Neural cell (in vitro differentiated cells): ENCODE data around the gene IL2RG. TPM values are rescaled to one million over a fixed set of nuclear protein-coding genes. Genes with fewer than 3 reads are reported as not detected.
A peak's percentile ranks its signal among the peaks of the same experiment; 100 is the strongest.

Experiments used
- H2AFZ ChIP-seq: fragments of 200-600, 300-800 bp; sonication (generic), shearing (Covaris generic); 2 replicates; pipeline ENCODE4 v1.6.0; 2014; ENCODE audit warnings: low read depth, mild to moderate bottlenecking, antibody characterized with exemption, low read length, moderate library complexity
- H3F3A ChIP-seq: fragments of 200-600 bp; shearing (Covaris generic); 2 replicates; pipeline ENCODE4 v1.6.1; 2016; ENCODE audit warnings: mild to moderate bottlenecking, moderate library complexity, mixed read lengths, antibody characterized with exemption, low read length; ENCODE audit not compliant: insufficient read depth, poor library complexity, severe bottlenecking
- H3K27ac ChIP-seq: fragments of 200-600, 300-800 bp; sonication (generic), shearing (Covaris generic); 2 replicates; pipeline ENCODE4 v1.5.1; 2014; ENCODE audit warnings: mild to moderate bottlenecking, low read length, moderate library complexity
- H3K27me3 ChIP-seq: fragments of 300-800, 200-600 bp; sonication (generic), shearing (Covaris generic); 2 replicates; pipeline ENCODE4 v1.6.0; 2014; ENCODE audit warnings: mild to moderate bottlenecking, low read depth, low read length, moderate library complexity; ENCODE audit not compliant: insufficient read depth
- H3K36me3 ChIP-seq: fragments of 300-800, 200-600 bp; sonication (generic), shearing (Covaris generic); 2 replicates; pipeline ENCODE4 v1.5.1; 2014; ENCODE audit warnings: mild to moderate bottlenecking, antibody characterized with exemption, low read length, moderate library complexity; ENCODE audit not compliant: insufficient read depth
- H3K4me2 ChIP-seq: fragments of 300-800, 200-600 bp; sonication (generic), shearing (Covaris generic); 2 replicates; pipeline ENCODE4 v1.6.0; 2014; ENCODE audit warnings: mild to moderate bottlenecking, low read length
- H3K4me3 ChIP-seq: fragments of 300-800, 200-600 bp; sonication (generic), shearing (Covaris generic); 2 replicates; pipeline ENCODE4 v1.5.1; 2014; ENCODE audit warnings: mild to moderate bottlenecking, low read length, moderate library complexity
- H3K79me2 ChIP-seq: fragments of 200-600 bp; shearing (Covaris generic); replicated peaks from 2 replicates; pipeline ENCODE4 v1.6.0; 2014; ENCODE audit warnings: mild to moderate bottlenecking, low read length, moderate library complexity; ENCODE audit not compliant: insufficient read depth
- H3K9ac ChIP-seq: fragments of 300-800, 200-600 bp; sonication (generic), shearing (Covaris generic); 2 replicates; pipeline ENCODE4 v1.6.1; 2016; ENCODE audit warnings: mild to moderate bottlenecking, low read length, mixed read lengths
- H3K9me2 ChIP-seq: fragments of 200-600 bp; shearing (Covaris generic); 2 replicates; pipeline ENCODE4 v1.6.1; 2016; ENCODE audit warnings: mild to moderate bottlenecking, low read length, mixed read lengths; ENCODE audit not compliant: insufficient read depth
- H3K9me3 ChIP-seq: fragments of 200-600, 300-800 bp; sonication (generic), shearing (Covaris generic); 2 replicates; pipeline ENCODE4 v1.6.1; 2016; ENCODE audit warnings: mild to moderate bottlenecking, mixed run types, low read length, moderate library complexity, mixed read lengths
- H4K20me1 ChIP-seq: fragments of 200-600 bp; shearing (Covaris generic); 2 replicates; pipeline ENCODE4 v1.6.1; 2016; ENCODE audit warnings: mild to moderate bottlenecking, mixed run types; ENCODE audit not compliant: insufficient read depth
- EP300 ChIP-seq: fragments of 450-650 bp; conservative IDR thresholded peaks from 2 replicates; pipeline ENCODE4 v1.6.1; 2014; ENCODE audit warnings: antibody characterized with exemption, mild to moderate bottlenecking, moderate library complexity; ENCODE audit not compliant: poor library complexity, severe bottlenecking
- EZH2 ChIP-seq: fragments of 200-600, 300-800 bp; shearing (Covaris generic), sonication (generic); IDR thresholded peaks from 2 replicates; pipeline ENCODE4 v1.6.1; 2014; ENCODE audit warnings: antibody characterized with exemption, low read length, borderline replicate concordance, mild to moderate bottlenecking; ENCODE audit not compliant: insufficient read depth, poor library complexity, severe bottlenecking
- MXI1 ChIP-seq: fragments of 450-650 bp; conservative IDR thresholded peaks from 2 replicates; pipeline ENCODE4 v1.6.1; 2014; ENCODE audit warnings: antibody characterized with exemption, mild to moderate bottlenecking; ENCODE audit not compliant: poor library complexity, severe bottlenecking
- POLR2AphosphoS5 ChIP-seq: IDR thresholded peaks from 2 replicates; pipeline ENCODE4 v1.6.1; 2012
- RAD21 ChIP-seq: fragments of 450-650 bp; conservative IDR thresholded peaks from 2 replicates; pipeline ENCODE4 v1.6.1; 2014; ENCODE audit warnings: antibody characterized with exemption, mild to moderate bottlenecking, moderate library complexity
- SMC3 ChIP-seq: fragments of 450-650 bp; conservative IDR thresholded peaks from 2 replicates; pipeline ENCODE4 v1.6.1; 2014; ENCODE audit warnings: antibody characterized with exemption, mild to moderate bottlenecking, moderate library complexity; ENCODE audit not compliant: poor library complexity
- TAF1 ChIP-seq: IDR thresholded peaks from 2 replicates; pipeline ENCODE4 v1.6.1; 2012; ENCODE audit warnings: low read depth
- polyA plus RNA-seq: library from polyadenylated mRNA; depleted of rRNA; stranded (reverse); fragments of >200 nt; gene quantifications from 2 replicates; pipeline ENCODE4 v1.2.3, GENCODE V29; 2014
- TF ChIP-seq, protein P1 (sequence below): fragments of 450-650 bp; IDR thresholded peaks from 2 replicates; pipeline ENCODE4 v1.5.1; 2014; ENCODE audit warnings: antibody characterized with exemption, mild to moderate bottlenecking, moderate library complexity; ENCODE audit not compliant: poor library complexity, severe bottlenecking
- TF ChIP-seq, protein P2 (sequence below): IDR thresholded peaks from 2 replicates; pipeline ENCODE4 v1.6.1; 2012; ENCODE audit warnings: borderline replicate concordance

The IL2RG gene
- polyA plus RNA-seq, 1 donor from 2014 or later, result not detected

DNA sequence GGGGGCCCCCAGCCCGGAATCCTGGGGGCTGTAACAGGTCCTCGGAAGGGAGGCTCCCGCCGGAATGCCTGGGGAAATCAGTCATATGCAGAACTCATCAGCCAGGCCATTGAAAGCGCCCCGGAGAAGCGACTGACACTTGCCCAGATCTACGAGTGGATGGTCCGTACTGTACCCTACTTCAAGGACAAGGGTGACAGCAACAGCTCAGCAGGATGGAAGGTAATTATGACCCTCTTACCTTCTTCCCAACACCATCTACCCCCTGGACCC, 14.7 kb downstream of the IL2RG start:
- no peaks in the 10 kb centered on the region for H4K20me1 ChIP-seq
- no peaks in the 10 kb centered on the region for H3K9me3 ChIP-seq
- H3K27me3 ChIP-seq, result peaks cover 7% of the 10 kb centered on the region
- no peaks in the 10 kb centered on the region for H3F3A ChIP-seq
- no peaks in the 10 kb centered on the region for H3K79me2 ChIP-seq
- TF ChIP-seq RAD21 (no peak), TAF1 (no peak), EZH2 (no peak), POLR2AphosphoS5 (no peak), MXI1 (no peak), EP300 (no peak), SMC3 (no peak)
- TF ChIP-seq, protein P1, sequence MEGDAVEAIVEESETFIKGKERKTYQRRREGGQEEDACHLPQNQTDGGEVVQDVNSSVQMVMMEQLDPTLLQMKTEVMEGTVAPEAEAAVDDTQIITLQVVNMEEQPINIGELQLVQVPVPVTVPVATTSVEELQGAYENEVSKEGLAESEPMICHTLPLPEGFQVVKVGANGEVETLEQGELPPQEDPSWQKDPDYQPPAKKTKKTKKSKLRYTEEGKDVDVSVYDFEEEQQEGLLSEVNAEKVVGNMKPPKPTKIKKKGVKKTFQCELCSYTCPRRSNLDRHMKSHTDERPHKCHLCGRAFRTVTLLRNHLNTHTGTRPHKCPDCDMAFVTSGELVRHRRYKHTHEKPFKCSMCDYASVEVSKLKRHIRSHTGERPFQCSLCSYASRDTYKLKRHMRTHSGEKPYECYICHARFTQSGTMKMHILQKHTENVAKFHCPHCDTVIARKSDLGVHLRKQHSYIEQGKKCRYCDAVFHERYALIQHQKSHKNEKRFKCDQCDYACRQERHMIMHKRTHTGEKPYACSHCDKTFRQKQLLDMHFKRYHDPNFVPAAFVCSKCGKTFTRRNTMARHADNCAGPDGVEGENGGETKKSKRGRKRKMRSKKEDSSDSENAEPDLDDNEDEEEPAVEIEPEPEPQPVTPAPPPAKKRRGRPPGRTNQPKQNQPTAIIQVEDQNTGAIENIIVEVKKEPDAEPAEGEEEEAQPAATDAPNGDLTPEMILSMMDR, result no peak
- TF ChIP-seq, protein P2, sequence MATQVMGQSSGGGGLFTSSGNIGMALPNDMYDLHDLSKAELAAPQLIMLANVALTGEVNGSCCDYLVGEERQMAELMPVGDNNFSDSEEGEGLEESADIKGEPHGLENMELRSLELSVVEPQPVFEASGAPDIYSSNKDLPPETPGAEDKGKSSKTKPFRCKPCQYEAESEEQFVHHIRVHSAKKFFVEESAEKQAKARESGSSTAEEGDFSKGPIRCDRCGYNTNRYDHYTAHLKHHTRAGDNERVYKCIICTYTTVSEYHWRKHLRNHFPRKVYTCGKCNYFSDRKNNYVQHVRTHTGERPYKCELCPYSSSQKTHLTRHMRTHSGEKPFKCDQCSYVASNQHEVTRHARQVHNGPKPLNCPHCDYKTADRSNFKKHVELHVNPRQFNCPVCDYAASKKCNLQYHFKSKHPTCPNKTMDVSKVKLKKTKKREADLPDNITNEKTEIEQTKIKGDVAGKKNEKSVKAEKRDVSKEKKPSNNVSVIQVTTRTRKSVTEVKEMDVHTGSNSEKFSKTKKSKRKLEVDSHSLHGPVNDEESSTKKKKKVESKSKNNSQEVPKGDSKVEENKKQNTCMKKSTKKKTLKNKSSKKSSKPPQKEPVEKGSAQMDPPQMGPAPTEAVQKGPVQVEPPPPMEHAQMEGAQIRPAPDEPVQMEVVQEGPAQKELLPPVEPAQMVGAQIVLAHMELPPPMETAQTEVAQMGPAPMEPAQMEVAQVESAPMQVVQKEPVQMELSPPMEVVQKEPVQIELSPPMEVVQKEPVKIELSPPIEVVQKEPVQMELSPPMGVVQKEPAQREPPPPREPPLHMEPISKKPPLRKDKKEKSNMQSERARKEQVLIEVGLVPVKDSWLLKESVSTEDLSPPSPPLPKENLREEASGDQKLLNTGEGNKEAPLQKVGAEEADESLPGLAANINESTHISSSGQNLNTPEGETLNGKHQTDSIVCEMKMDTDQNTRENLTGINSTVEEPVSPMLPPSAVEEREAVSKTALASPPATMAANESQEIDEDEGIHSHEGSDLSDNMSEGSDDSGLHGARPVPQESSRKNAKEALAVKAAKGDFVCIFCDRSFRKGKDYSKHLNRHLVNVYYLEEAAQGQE, result no peak
- H3K4me2 ChIP-seq, result no peak overlapping the region
- H3K4me3 ChIP-seq, result peak overlapping the region; percentile 67
- H3K9ac ChIP-seq, result no peak overlapping the region
- H3K9me2 ChIP-seq, result no peaks in the 10 kb centered on the region
- no peak overlapping the region for H3K27ac ChIP-seq
- H3K36me3 ChIP-seq, result no peaks in the 10 kb centered on the region
- no peak overlapping the region for H2AFZ ChIP-seq

DNA sequence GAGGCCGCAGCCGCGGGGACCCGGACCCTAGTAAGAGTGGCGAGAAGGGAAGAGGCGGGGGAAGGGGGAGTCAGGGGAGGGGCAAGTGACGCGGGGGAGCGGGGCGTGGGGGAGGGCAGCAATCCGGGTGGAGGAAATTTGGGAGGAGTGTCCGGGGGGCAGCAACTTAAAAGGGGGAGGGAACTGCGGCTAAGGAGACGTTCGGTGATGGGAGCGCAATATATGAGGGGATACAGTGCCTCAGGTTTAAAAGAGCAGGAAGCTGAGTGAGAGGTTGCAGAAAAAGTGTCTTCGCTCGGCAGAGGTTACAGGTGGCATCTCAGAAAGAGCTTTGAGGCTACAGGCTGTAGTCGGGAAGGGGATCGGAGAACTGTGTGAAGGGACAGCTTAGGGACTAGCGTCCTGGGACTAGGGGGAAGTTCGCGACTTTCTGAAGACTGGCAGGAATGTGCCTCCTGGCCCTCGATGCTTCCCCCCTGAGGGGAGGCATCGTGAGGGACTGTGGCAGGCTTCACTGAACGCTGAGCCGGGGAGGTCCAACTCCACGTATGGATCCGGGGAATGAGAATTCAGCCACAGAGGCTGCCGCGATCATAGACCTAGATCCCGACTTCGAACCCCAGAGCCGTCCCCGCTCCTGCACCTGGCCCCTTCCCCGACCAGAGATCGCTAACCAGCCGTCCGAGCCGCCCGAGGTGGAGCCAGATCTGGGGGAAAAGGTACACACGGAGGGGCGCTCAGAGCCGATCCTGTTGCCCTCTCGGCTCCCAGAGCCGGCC, 15.2 kb downstream of the IL2RG start:
- Histone ChIP-seq H3K27ac (no peak overlapping the region), H3K9ac (no peak overlapping the region), H3F3A (no peaks in the 10 kb centered on the region), H3K4me2 (peak overlapping the region; percentile 39), H3K36me3 (no peaks in the 10 kb centered on the region), H3K4me3 (peak overlapping the region; percentile 67), H2AFZ (no peak overlapping the region), H3K9me2 (no peaks in the 10 kb centered on the region), H3K79me2 (no peaks in the 10 kb centered on the region), H3K9me3 (no peaks in the 10 kb centered on the region), H3K27me3 (peaks cover 7% of the 10 kb centered on the region), H4K20me1 (no peaks in the 10 kb centered on the region)
- TF ChIP-seq EZH2, result no peak
- TF ChIP-seq TAF1, result no peak
- TF ChIP-seq SMC3, result no peak
- no peak for TF ChIP-seq MXI1
- TF ChIP-seq, protein P1, result no peak
- TF ChIP-seq, protein P2, result no peak
- no peak for TF ChIP-seq POLR2AphosphoS5
- no peak for TF ChIP-seq EP300
- TF ChIP-seq RAD21, result no peak
